HepG2 (cell line): ENCODE measurements around the gene RAB40C. TPM values are rescaled to one million over a fixed set of nuclear protein-coding genes. Genes with fewer than 3 reads are reported as not detected.

Experiments
- ARID2 ChIP-seq: sonication (generic); formaldehyde crosslinking; IDR thresholded peaks from 2 replicates; pipeline ENCODE4 v1.8.1; 2022; ENCODE audit warnings: mild to moderate bottlenecking, missing genetic modification reagents, borderline replicate concordance
- BRF2 ChIP-seq: sonication (generic); formaldehyde crosslinking; IDR thresholded peaks from 2 replicates; pipeline ENCODE4 v1.8.1; 2022; ENCODE audit warnings: mild to moderate bottlenecking, missing genetic modification reagents
- MIER3 ChIP-seq: IDR thresholded peaks from 2 replicates; pipeline ENCODE4 v1.6.1; 2016; ENCODE audit warnings: missing compliant biosample characterization, borderline replicate concordance
- MXD1 ChIP-seq: sonication (generic); formaldehyde crosslinking; IDR thresholded peaks from 2 replicates; pipeline ENCODE4 v1.4.0; 2020; ENCODE audit warnings: mild to moderate bottlenecking, missing genetic modification reagents
- MXD3 ChIP-seq: IDR thresholded peaks from 2 replicates; pipeline ENCODE4 v1.6.1; 2016; ENCODE audit warnings: mild to moderate bottlenecking, missing biosample characterization, missing genetic modification reagents
- SMC3 ChIP-seq: IDR thresholded peaks from 2 replicates; pipeline ENCODE4 v1.6.1; 2011; ENCODE audit warnings: low read length, improper control_type of control experiment
- TFAP4 ChIP-seq: sonication (generic); IDR thresholded peaks from 2 replicates; pipeline ENCODE4 v1.6.1; 2016; ENCODE audit warnings: low read depth, borderline replicate concordance
- ZKSCAN8 ChIP-seq: IDR thresholded peaks from 2 replicates; pipeline ENCODE4 v1.6.1; 2016; ENCODE audit warnings: borderline replicate concordance, missing genetic modification reagents, missing compliant biosample characterization
- ZNF121 ChIP-seq: sonication (generic); formaldehyde crosslinking; IDR thresholded peaks from 2 replicates; pipeline ENCODE4 v1.5.0; 2020; ENCODE audit warnings: mild to moderate bottlenecking, missing genetic modification reagents
- ZNF124 ChIP-seq: sonication (generic); formaldehyde crosslinking; IDR thresholded peaks from 2 replicates; pipeline ENCODE4 v1.4.0; 2020; ENCODE audit warnings: missing genetic modification reagents
- ZNF331 ChIP-seq: sonication (generic); formaldehyde crosslinking; IDR thresholded peaks from 2 replicates; pipeline ENCODE4 v1.4.0; 2020; ENCODE audit warnings: missing genetic modification reagents
- polyA plus RNA-seq, 8 experiments: library from polyadenylated mRNA; depleted of rRNA in 3 of 8; stranded (reverse) in 7 of 8; unstranded in 1 of 8; fragments of >200 nt; fragmentation: Illumina TruSeq in 4 of 8; extraction: Trizol in 4 of 8; gene quantifications; 2 replicates each; pipeline versions ENCODE4 v1.2.1 to v1.2.3, GENCODE V29; 2011 to 2016; ENCODE audit warnings: low read depth in 4 of 8, missing spikeins in 1 of 8, mixed read lengths in 1 of 8; ENCODE audit not compliant: insufficient read depth in 1 of 8
- total RNA-seq, 5 experiments: library from RNA; depleted of rRNA; stranded (reverse); fragments of >200 nt; fragmentation: Illumina TruSeq; extraction: Trizol; gene quantifications; 2 replicates each; pipeline ENCODE4 v1.2.3, GENCODE V29; 2016; ENCODE audit warnings: low read depth in 1 of 5
- TF ChIP-seq, protein P1 (sequence below): sonication (generic); formaldehyde crosslinking; IDR thresholded peaks from 2 replicates; pipeline ENCODE4 v1.5.0; 2020; ENCODE audit warnings: missing genetic modification reagents
- TF ChIP-seq, protein P2 (sequence below): IDR thresholded peaks from 2 replicates; pipeline ENCODE4 v1.4.0; 2020; ENCODE audit warnings: mild to moderate bottlenecking, missing genetic modification reagents

The RAB40C gene
- total and polyA plus RNA-seq, 2 of the 13 experiments (the other 11 are each of a cell fraction or from before 2014, with no cell fraction given) = 7.7 to 11.5 TPM

GRCh38 chr16:629185-629832 is 39.4 kb downstream of the RAB40C start (continued):
- TF ChIP-seq MIER3 (CRISPR knock-in tag) = no peak
- TF ChIP-seq BRF2 = no peak
- peak; percentile 41; the same call in 1 of the 2 replicates for TF ChIP-seq MXD1
- 0 out of 2 replicates have a peak, but pooled peaks have one; percentile 42 for TF ChIP-seq ZNF124 (CRISPR knock-in tag)
- TF ChIP-seq ZNF121 (CRISPR knock-in tag) = 0 out of 2 replicates have a peak, but pooled peaks have one; percentile 14
- TF ChIP-seq, protein P1, sequence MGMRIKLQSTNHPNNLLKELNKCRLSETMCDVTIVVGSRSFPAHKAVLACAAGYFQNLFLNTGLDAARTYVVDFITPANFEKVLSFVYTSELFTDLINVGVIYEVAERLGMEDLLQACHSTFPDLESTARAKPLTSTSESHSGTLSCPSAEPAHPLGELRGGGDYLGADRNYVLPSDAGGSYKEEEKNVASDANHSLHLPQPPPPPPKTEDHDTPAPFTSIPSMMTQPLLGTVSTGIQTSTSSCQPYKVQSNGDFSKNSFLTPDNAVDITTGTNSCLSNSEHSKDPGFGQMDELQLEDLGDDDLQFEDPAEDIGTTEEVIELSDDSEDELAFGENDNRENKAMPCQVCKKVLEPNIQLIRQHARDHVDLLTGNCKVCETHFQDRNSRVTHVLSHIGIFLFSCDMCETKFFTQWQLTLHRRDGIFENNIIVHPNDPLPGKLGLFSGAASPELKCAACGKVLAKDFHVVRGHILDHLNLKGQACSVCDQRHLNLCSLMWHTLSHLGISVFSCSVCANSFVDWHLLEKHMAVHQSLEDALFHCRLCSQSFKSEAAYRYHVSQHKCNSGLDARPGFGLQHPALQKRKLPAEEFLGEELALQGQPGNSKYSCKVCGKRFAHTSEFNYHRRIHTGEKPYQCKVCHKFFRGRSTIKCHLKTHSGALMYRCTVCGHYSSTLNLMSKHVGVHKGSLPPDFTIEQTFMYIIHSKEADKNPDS = no peak
- TF ChIP-seq, protein P2, sequence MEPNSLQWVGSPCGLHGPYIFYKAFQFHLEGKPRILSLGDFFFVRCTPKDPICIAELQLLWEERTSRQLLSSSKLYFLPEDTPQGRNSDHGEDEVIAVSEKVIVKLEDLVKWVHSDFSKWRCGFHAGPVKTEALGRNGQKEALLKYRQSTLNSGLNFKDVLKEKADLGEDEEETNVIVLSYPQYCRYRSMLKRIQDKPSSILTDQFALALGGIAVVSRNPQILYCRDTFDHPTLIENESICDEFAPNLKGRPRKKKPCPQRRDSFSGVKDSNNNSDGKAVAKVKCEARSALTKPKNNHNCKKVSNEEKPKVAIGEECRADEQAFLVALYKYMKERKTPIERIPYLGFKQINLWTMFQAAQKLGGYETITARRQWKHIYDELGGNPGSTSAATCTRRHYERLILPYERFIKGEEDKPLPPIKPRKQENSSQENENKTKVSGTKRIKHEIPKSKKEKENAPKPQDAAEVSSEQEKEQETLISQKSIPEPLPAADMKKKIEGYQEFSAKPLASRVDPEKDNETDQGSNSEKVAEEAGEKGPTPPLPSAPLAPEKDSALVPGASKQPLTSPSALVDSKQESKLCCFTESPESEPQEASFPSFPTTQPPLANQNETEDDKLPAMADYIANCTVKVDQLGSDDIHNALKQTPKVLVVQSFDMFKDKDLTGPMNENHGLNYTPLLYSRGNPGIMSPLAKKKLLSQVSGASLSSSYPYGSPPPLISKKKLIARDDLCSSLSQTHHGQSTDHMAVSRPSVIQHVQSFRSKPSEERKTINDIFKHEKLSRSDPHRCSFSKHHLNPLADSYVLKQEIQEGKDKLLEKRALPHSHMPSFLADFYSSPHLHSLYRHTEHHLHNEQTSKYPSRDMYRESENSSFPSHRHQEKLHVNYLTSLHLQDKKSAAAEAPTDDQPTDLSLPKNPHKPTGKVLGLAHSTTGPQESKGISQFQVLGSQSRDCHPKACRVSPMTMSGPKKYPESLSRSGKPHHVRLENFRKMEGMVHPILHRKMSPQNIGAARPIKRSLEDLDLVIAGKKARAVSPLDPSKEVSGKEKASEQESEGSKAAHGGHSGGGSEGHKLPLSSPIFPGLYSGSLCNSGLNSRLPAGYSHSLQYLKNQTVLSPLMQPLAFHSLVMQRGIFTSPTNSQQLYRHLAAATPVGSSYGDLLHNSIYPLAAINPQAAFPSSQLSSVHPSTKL (CRISPR knock-in tag) = 0 out of 2 replicates have a peak, but pooled peaks have one; percentile 13
- TF ChIP-seq TFAP4 = peak; percentile 80; the same call in 1 of the 2 replicates
- TF ChIP-seq SMC3 = no peak
- TF ChIP-seq MXD3 (CRISPR knock-in tag) = 0 out of 2 replicates have a peak, but pooled peaks have one; percentile 21
- TF ChIP-seq ZNF331 (CRISPR knock-in tag) = peak; percentile 30; the same call in 1 of the 2 replicates
- TF ChIP-seq ZKSCAN8 = no peak
- TF ChIP-seq ARID2 (CRISPR knock-in tag) = no peak
